Measurements from ENCODE around the gene USP27X.

Gene USP27X

GRCh38 chrX:49856819-49857218 is 22.5 kb upstream of the USP27X start:
- Histone ChIP-seq H3K4me3 (no peak overlapping the region), H3K36me3 (no peaks in the 10 kb centered on the region), H3K4me1 (peaks cover 13% of the 10 kb centered on the region), H3K27me3 (peaks cover 85% of the 10 kb centered on the region), H3K27ac (no peak overlapping the region), H3K9me3 (no peaks in the 10 kb centered on the region), H4K20me1 (no peaks in the 10 kb centered on the region), H3K4me2 (no peak overlapping the region), H3K9ac (no peak overlapping the region)
- no peak for TF ChIP-seq Cebpa-rat (IDR thresholded peaks at IDR 0.05)

GRCh38 chrX:49858341-49858740 is 20.9 kb upstream of the USP27X start:
- no peaks in the 10 kb centered on the region for H3K9me3 ChIP-seq
- no peak overlapping the region for H3K4me2 ChIP-seq
- peaks cover 88% of the 10 kb centered on the region for H3K27me3 ChIP-seq
- no peaks in the 10 kb centered on the region for H3K36me3 ChIP-seq
- no peak for TF ChIP-seq Cebpa-rat (IDR thresholded peaks at IDR 0.05)
- no peaks in the 10 kb centered on the region for H4K20me1 ChIP-seq
- no peak overlapping the region for H3K9ac ChIP-seq
- peaks cover 13% of the 10 kb centered on the region for H3K4me1 ChIP-seq
- H3K27ac ChIP-seq = no peak overlapping the region
- H3K4me3 ChIP-seq = no peak overlapping the region

GRCh38 chrX:49859491-49859890 is 19.8 kb upstream of the USP27X start:
- Histone ChIP-seq H3K4me1 (peaks cover 12% of the 10 kb centered on the region), H3K9me3 (no peaks in the 10 kb centered on the region), H4K20me1 (peaks cover 1% of the 10 kb centered on the region; the same call in 1 of the 2 replicates), H3K27ac (no peak overlapping the region), H3K27me3 (peaks cover 83% of the 10 kb centered on the region), H3K4me2 (no peak overlapping the region), H3K36me3 (no peaks in the 10 kb centered on the region), H3K9ac (no peak overlapping the region), H3K4me3 (no peak overlapping the region)
- TF ChIP-seq Cebpa-rat (IDR thresholded peaks at IDR 0.05) = no peak

GRCh38 chrX:49860867-49861535 is 18.3 kb upstream of the USP27X start:
- peaks cover 82% of the 10 kb centered on the region for H3K27me3 ChIP-seq
- peaks cover 10% of the 10 kb centered on the region; the same call in 1 of the 2 replicates for H4K20me1 ChIP-seq
- TF ChIP-seq Cebpa-rat (IDR thresholded peaks at IDR 0.05) = no peak
- H3K9ac ChIP-seq = no peak overlapping the region
- H3K9me3 ChIP-seq = no peaks in the 10 kb centered on the region
- no peak overlapping the region for H3K27ac ChIP-seq
- no peaks in the 10 kb centered on the region for H3K4me1 ChIP-seq
- no peak overlapping the region for H3K4me2 ChIP-seq
- H3K4me3 ChIP-seq = no peak overlapping the region
- H3K36me3 ChIP-seq = no peaks in the 10 kb centered on the region

GRCh38 chrX:49862093-49862492 is 17.2 kb upstream of the USP27X start:
- no peak for TF ChIP-seq Cebpa-rat (IDR thresholded peaks at IDR 0.05)
- Histone ChIP-seq H3K36me3 (no peaks in the 10 kb centered on the region), H3K4me3 (no peak overlapping the region), H3K27ac (no peak overlapping the region), H3K27me3 (peaks cover 78% of the 10 kb centered on the region), H3K9me3 (no peaks in the 10 kb centered on the region), H3K4me2 (no peak overlapping the region), H3K4me1 (no peaks in the 10 kb centered on the region), H4K20me1 (peaks cover 10% of the 10 kb centered on the region; the same call in 1 of the 2 replicates), H3K9ac (no peak overlapping the region)

GRCh38 chrX:49868739-49869138 is 10.5 kb upstream of the USP27X start:
- Histone ChIP-seq H3K36me3 (no peaks in the 10 kb centered on the region), H4K20me1 (peaks cover 15% of the 10 kb centered on the region; the same call in 1 of the 2 replicates), H3K27ac (no peak overlapping the region), H3K27me3 (peaks cover 63% of the 10 kb centered on the region), H3K9me3 (no peaks in the 10 kb centered on the region), H3K4me2 (no peak overlapping the region), H3K4me3 (no peak overlapping the region), H3K4me1 (no peaks in the 10 kb centered on the region), H3K9ac (no peak overlapping the region)
- TF ChIP-seq Cebpa-rat (IDR thresholded peaks at IDR 0.05) = no peak

- 0 out of 2 replicates have a peak, but pooled peaks cover 5% of the 10 kb centered on the region for H4K20me1 ChIP-seq
- H3K4me3 ChIP-seq = no peak overlapping the region
- H3K27ac ChIP-seq = no peak overlapping the region
- no peak overlapping the region for H3K4me2 ChIP-seq
- peaks cover 34% of the 10 kb centered on the region; the same call in 1 of the 2 replicates for H3K4me1 ChIP-seq
- H3K27me3 ChIP-seq = peaks cover 44% of the 10 kb centered on the region
- no peak for TF ChIP-seq Cebpa-rat (IDR thresholded peaks at IDR 0.05)
- no peaks in the 10 kb centered on the region for H3K9me3 ChIP-seq
- no peaks in the 10 kb centered on the region for H3K36me3 ChIP-seq
- H3K9ac ChIP-seq = no peak overlapping the region
These were observed 2.5 kb upstream of the USP27X start for GRCh38 chrX:49876750-49877149.

GRCh38 chrX:49877397-49878101 is 1.7 kb upstream of the USP27X start:
- H3K27me3 ChIP-seq = peaks cover 41% of the 10 kb centered on the region
- no peak overlapping the region for H3K4me2 ChIP-seq
- no peak for TF ChIP-seq Cebpa-rat (IDR thresholded peaks at IDR 0.05)
- H3K9me3 ChIP-seq = no peaks in the 10 kb centered on the region
- H4K20me1 ChIP-seq = peaks cover 2% of the 10 kb centered on the region; the same call in 1 of the 2 replicates
- no peak overlapping the region for H3K9ac ChIP-seq
- no peak overlapping the region for H3K27ac ChIP-seq
- H3K4me3 ChIP-seq = no peak overlapping the region
- H3K36me3 ChIP-seq = no peaks in the 10 kb centered on the region
- H3K4me1 ChIP-seq = peaks cover 37% of the 10 kb centered on the region; the same call in 1 of the 2 replicates

- H3K4me2 ChIP-seq = peak overlapping the region; percentile 63
- H3K4me1 ChIP-seq = peaks cover 40% of the 10 kb centered on the region; the same call in 1 of the 2 replicates
- peaks cover 8% of the 10 kb centered on the region; the same call in 1 of the 2 replicates for H4K20me1 ChIP-seq
- no peaks in the 10 kb centered on the region for H3K36me3 ChIP-seq
- peak overlapping the region; percentile 71 for H3K4me3 ChIP-seq
- H3K27ac ChIP-seq = peak overlapping the region; percentile 41
- peak overlapping the region; percentile 45; the same call in 1 of the 2 replicates for H3K9ac ChIP-seq
- no peak for TF ChIP-seq Cebpa-rat (IDR thresholded peaks at IDR 0.05)
- H3K27me3 ChIP-seq = peaks cover 46% of the 10 kb centered on the region
- no peaks in the 10 kb centered on the region for H3K9me3 ChIP-seq
These were observed 1.0 kb upstream of the USP27X start for GRCh38 chrX:49878128-49878833.
